ENCODE data around the gene DYNLT4. TPM values are rescaled to one million over a fixed set of nuclear protein-coding genes. Genes with fewer than 3 reads are reported as not detected.
A peak's percentile ranks its signal among the peaks of the same experiment; 100 is the strongest.

DYNLT4 gene
- total and polyA plus RNA-seq, 12 donors = 0.51 to 2.0 (median 0.71) TPM; not detected in 2

DNA sequence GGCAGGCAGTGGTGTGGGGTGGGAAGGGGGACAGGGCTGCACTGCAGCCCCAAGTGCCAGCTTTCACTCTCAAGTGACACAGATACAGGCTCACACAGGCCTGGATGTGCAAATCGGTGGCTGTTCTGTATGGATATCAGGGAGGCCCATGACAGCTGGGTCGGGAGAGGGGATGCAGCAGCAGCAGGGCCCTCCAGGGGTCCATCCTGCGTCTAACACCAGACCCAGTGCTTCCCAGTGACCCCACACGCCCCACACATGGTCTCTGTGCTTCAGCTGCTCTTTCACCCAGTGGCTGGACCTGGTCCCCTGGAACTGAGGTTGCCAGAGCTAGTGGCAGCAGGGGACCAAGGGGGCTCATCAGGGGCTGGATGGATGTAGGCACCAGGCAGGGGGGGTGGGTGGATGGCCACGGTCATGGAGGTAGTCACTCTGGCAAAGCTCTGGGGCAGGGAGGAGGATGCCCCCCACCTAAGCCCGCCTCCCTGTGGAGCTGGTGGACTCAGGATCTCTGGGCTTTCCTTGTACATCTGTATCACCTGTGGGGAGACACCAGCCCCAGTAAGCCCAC, 15.1 kb upstream of the DYNLT4 start:
- DNase-seq (peak in 1 of 2 donors; percentile 11), ATAC-seq (no peak)
- no peak overlapping the region for H3K27ac ChIP-seq
- no peaks in the 10 kb centered on the region for H3K9me3 ChIP-seq
- intact Hi-C loops (cut with DNase I) = loop anchor here in 2 of 10 donors (5.0 kb wide), 2 partner anchors 35 to 480 kb away; partner anchors contain the start of gene BEST4 (in 1 of the 2)
- H3K4me1 ChIP-seq = peaks cover 7 to 48% (median 22%) of the 10 kb centered on the region in 9 donors
- H3K4me3 ChIP-seq = no peak overlapping the region
- TF ChIP-seq, protein P1, sequence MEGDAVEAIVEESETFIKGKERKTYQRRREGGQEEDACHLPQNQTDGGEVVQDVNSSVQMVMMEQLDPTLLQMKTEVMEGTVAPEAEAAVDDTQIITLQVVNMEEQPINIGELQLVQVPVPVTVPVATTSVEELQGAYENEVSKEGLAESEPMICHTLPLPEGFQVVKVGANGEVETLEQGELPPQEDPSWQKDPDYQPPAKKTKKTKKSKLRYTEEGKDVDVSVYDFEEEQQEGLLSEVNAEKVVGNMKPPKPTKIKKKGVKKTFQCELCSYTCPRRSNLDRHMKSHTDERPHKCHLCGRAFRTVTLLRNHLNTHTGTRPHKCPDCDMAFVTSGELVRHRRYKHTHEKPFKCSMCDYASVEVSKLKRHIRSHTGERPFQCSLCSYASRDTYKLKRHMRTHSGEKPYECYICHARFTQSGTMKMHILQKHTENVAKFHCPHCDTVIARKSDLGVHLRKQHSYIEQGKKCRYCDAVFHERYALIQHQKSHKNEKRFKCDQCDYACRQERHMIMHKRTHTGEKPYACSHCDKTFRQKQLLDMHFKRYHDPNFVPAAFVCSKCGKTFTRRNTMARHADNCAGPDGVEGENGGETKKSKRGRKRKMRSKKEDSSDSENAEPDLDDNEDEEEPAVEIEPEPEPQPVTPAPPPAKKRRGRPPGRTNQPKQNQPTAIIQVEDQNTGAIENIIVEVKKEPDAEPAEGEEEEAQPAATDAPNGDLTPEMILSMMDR (IDR thresholded peaks at IDR 0.05) = no peak
- H3K36me3 ChIP-seq = no peaks in the 10 kb centered on the region
- no peaks in the 10 kb centered on the region for H3K27me3 ChIP-seq
- WGBS, 2 donors = 88 to 90% methylated on average over 6 of the region's 6 CpGs

DNA sequence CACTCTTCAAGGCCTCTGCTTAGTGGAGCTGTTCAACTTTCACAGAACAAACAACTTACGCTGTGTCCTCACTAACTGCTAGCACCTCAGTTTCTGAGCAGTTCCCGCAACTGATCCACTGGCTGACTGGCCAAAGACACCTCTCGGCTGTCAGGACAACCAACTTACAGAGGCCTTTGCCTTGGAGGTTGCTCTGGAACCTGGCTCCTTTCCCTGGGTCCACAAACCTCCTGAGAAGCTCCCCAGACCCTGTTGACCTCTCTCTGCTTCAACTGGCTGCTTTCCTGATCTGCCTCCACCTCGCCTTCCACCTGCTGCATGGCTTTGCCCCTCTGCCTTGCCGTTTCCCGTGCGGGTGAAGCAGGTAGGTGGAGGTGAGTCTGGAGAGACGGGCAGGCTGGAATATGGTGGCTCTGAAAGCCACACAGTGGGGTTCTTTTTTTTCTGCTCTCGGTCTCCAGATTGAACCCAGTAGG, 14.1 kb upstream of the DYNLT4 start:
- Histone ChIP-seq H3K4me3 (peak overlapping the region in 4 of 10 donors; percentile 56 to 69 (median 67)), H3K9me3 (no peaks in the 10 kb centered on the region), H3K27ac (peak overlapping the region in 9 of 10 donors; percentile 92 to 99 (median 97)), H3K36me3 (no peaks in the 10 kb centered on the region), H3K4me1 (peaks cover 7 to 38% (median 15%) of the 10 kb centered on the region in 9 donors), H3K27me3 (no peaks in the 10 kb centered on the region)
- WGBS, 2 donors = 90 to 91% methylated on average over 9 of the region's 9 CpGs
- TF ChIP-seq, protein P1 (IDR thresholded peaks at IDR 0.05) = no peak
- intact Hi-C loops (cut with DNase I) = loop anchor here in 3 of 10 donors (2.0 to 5.0 kb wide), 3 partner anchors 22 to 481 kb away; partner anchors contain the start of gene BEST4 (in 1 of the 3)
- no peak for ATAC-seq
- DNase-seq = peak in 1 of 2 donors; percentile 8

DNA sequence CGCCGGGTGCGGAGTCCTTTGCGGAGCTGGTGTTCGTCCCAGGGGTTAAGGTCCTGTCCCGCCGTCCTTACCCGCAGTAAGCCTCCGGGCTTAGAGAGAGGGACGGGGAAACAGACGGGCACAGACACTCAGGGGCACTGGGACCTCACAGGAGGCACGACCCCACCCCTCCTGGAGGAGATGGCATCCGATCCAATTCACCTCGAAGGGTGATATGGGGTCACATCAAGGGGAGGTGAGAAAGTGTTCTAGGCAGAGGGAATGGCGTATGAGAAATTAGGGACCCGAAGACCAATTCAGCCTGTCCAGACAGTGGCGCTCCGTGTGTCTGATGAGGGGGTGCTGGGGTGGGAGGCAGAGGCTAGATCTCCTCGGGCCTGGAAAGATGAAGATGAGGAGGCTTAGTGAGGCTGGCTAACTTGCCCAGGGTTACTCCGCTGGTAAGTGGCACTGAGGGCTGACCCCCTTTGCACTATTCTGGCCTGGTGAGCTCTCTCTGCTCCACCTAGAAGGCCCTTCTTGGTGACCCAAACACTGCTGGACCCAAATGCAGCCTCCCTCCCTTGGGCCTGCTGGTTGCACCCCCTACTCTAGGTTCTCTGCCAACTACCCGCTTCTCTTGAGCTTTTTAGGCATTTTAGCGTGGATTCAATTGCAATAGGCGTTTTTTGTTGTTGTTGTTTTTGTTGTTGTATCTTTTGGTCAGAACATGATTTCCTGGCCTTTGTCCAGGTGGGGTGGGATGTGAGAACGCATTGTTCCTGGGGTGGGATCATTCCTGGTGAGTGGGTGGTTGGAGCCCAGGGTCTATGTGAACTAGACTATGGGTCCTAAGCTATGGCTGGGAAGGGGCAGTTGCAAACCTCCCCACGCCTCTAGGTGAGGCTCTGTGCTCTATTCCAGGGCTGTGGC, 13.4 kb upstream of the DYNLT4 start:
- Histone ChIP-seq H3K27me3 (no peaks in the 10 kb centered on the region), H3K36me3 (peaks cover 0 to 6% (median 0%) of the 10 kb centered on the region in 9 donors), H3K9me3 (no peaks in the 10 kb centered on the region), H3K4me3 (peak overlapping the region; percentile 47 to 76 (median 64)), H3K27ac (peak overlapping the region; percentile 85 to 99 (median 96)), H3K4me1 (peaks cover 7 to 32% (median 12%) of the 10 kb centered on the region in 9 donors)
- ATAC-seq (peak; percentile 10 to 41 (median 34)), DNase-seq (peak in 1 of 2 donors; percentile 15)
- intact Hi-C loops (cut with DNase I) = loop anchor here in 3 of 10 donors (2.0 to 5.0 kb wide), 3 partner anchors 22 to 482 kb away; partner anchors contain the start of gene BEST4 (in 1 of the 3)
- 24 to 25% methylated on average over 25 of the region's 25 CpGs for WGBS, 2 donors
- TF ChIP-seq, protein P1 (IDR thresholded peaks at IDR 0.05) = no peak

Measured in heart right ventricle (tissue), 16 donors.